Stimulated activated CD8-positive, alpha-beta memory T cell treated with anti-CD3 and anti-CD28 coated beads, Interleukin-12 subunit alpha, Interleukin-12 subunit beta, amount 100 ng/mL, for 24 hours (primary cell): ENCODE measurements around the gene ZNF521.

Experiments
- DNase-seq: peaks from one replicate; pipeline ENCODE4 v3.0.0-alpha.2; 2020; ENCODE audit errors: extremely low read depth

The ZNF521 gene

GRCh38 chr18:25335676-25336075 is 16.3 kb downstream of the ZNF521 start:
- DNase-seq = no peak

GRCh38 chr18:25335062-25335461 is 16.9 kb downstream of the ZNF521 start:
- DNase-seq = no peak

- no peak for DNase-seq
Observed at GRCh38 chr18:25334588-25334987, 17.4 kb downstream of the ZNF521 start.

GRCh38 chr18:25332002-25332401 is 20.0 kb downstream of the ZNF521 start:
- no peak for DNase-seq

- no peak for DNase-seq
Observed at GRCh38 chr18:25329783-25330182, 22.2 kb downstream of the ZNF521 start.

- DNase-seq = no peak
Observed at GRCh38 chr18:25327584-25327983, 24.4 kb downstream of the ZNF521 start.

- DNase-seq = no peak
Observed at GRCh38 chr18:25326361-25326952, 25.5 kb downstream of the ZNF521 start.

- DNase-seq = no peak
Observed at GRCh38 chr18:25322806-25323205, 29.2 kb downstream of the ZNF521 start.

GRCh38 chr18:25316381-25317018 is 35.5 kb downstream of the ZNF521 start:
- no peak for DNase-seq

GRCh38 chr18:25314838-25315190 is 37.2 kb downstream of the ZNF521 start:
- no peak for DNase-seq

- DNase-seq = no peak
Observed at GRCh38 chr18:25314151-25314837, 37.7 kb downstream of the ZNF521 start.

GRCh38 chr18:25313268-25313667 is 38.7 kb downstream of the ZNF521 start:
- DNase-seq = no peak

- no peak for DNase-seq
Observed at GRCh38 chr18:25310045-25310444, 41.9 kb downstream of the ZNF521 start.

- no peak for DNase-seq
Observed at GRCh38 chr18:25308381-25308780, 43.6 kb downstream of the ZNF521 start.

GRCh38 chr18:25307192-25307591 is 44.8 kb downstream of the ZNF521 start:
- DNase-seq = no peak

GRCh38 chr18:25306671-25307070 is 45.3 kb downstream of the ZNF521 start:
- no peak for DNase-seq

- DNase-seq = no peak
Observed at GRCh38 chr18:25305584-25305983, 46.4 kb downstream of the ZNF521 start.

GRCh38 chr18:25300492-25300891 is 51.5 kb downstream of the ZNF521 start:
- DNase-seq = no peak

GRCh38 chr18:25299426-25300300 is 52.3 kb downstream of the ZNF521 start:
- DNase-seq = no peak

- no peak for DNase-seq
Observed at GRCh38 chr18:25298853-25299274, 53.1 kb downstream of the ZNF521 start.

- DNase-seq = no peak
Observed at GRCh38 chr18:25295624-25296138, 56.3 kb downstream of the ZNF521 start.

- DNase-seq = no peak
Observed at GRCh38 chr18:25291150-25291549, 60.8 kb downstream of the ZNF521 start.
